Coronary artery (tissue), 2 donors: ENCODE measurements around the gene GPR18.

ENCODE experiments used
- DNase-seq: peaks from one replicate; pipeline ENCODE4 v3.0.0-alpha.2; 2017; ENCODE audit warnings: low spot score
- H3K27ac ChIP-seq, 2 donors: fragments of 200-600 bp; sonication (generic); one replicate each; pipeline ENCODE4 v1.5.1; 2016 to 2019
- H3K4me3 ChIP-seq: fragments of 200-600 bp; sonication (generic); 2 replicates; pipeline ENCODE4 v1.5.1; 2016; ENCODE audit warnings: mild to moderate bottlenecking, moderate library complexity
- CTCF ChIP-seq: fragments of 200-600 bp; sonication (generic); IDR thresholded peaks from one replicate; pipeline ENCODE4 v1.5.1; 2019; ENCODE audit warnings: antibody characterized with exemption

GPR18 gene

GRCh38 chr13:99282264-99283231 is 24.4 kb upstream of the GPR18 start:
- no peak for TF ChIP-seq CTCF
- Histone ChIP-seq H3K27ac (peak overlapping the region; percentile 27 to 79), H3K4me3 (no peak overlapping the region)
- DNase-seq: no peak

DNA sequence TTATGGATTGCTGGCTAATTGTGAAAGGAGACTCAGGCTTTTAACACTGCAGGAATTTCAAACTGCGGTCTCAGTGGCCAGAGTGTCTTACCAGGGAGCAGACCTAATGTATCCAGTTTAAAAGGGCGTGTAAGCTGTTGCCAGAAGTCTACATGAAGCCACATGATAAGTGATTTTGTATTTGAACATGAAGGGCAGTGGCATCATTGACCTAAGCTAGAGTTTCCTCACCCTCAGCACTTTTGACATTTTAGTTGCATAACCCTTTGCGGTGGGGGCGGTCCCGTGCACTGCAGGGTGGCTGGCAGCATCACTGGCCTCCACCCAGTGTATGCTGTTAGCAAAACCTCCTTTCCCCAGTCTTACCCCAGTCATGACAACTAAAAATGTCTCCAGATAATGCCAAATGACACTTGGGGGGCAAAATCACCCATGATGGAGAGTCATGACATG is 23.7 kb upstream of the GPR18 start:
- peak overlapping the region; percentile 6 for H3K4me3 ChIP-seq
- no peak for DNase-seq
- no peak for TF ChIP-seq CTCF
- H3K27ac ChIP-seq: peak overlapping the region in 1 of 2 donors; percentile 79

DNA sequence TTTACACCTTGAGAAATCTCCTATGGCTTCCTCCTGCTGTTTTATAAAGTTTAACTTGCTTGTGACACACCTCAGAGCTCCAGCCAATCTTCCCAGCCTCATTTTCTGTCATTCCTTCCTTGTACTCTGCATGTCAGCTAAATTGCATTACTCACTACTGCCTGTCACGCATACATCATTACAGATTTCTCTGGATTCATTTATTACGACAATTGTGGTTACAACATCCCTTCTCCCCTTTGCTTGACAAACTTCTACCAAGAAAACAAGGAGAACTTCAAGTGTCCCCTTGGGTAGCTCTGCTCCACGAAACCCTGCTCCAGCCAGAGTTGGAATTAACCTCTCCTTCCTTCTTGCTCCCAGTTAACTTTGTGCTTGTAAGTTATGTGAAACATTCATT is 22.0 kb upstream of the GPR18 start:
- peak overlapping the region in 1 of 2 donors; percentile 63 for H3K27ac ChIP-seq
- no peak for TF ChIP-seq CTCF
- H3K4me3 ChIP-seq: no peak overlapping the region
- no peak for DNase-seq

DNA sequence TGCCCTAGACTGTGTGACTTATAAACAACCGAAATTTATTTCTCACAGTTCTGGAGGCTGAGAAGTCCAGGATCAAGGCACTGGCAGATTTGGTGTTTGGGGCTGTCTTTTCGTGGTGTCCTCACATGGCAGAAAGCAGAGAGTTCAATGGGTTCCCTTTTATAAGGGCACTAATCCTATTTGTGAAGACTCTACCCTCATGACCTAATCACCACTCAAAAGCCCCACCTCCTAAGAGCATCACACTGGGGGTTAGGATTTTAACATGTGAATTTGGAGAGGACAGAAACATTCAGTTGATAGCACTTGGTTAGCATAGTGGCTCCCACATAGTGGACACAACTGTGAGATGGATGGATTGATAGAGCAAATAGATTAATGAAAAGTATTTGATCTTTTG is 21.5 kb upstream of the GPR18 start:
- Histone ChIP-seq H3K27ac (peak overlapping the region in 1 of 2 donors; percentile 63), H3K4me3 (no peak overlapping the region)
- no peak for DNase-seq
- TF ChIP-seq CTCF: no peak

DNA sequence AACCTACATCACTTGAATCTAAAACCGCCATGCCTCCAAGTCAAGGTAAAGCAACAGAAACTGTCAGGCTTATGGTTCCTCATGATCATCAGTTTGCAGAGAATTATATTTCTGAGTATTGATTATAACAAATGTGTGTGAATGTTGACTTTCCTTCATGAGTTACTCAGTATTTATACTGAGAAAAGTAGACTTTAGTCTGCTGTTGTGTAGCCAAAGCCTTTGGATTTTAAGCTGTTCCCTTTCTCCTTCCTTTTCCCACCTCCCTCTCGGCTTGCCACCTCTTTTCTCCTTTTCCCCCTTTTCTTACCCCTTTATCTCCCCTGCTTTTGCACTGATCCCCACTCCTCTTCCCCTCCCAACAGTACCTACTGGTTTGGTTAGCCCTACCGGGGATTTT is 20.7 kb upstream of the GPR18 start:
- no peak overlapping the region for H3K27ac ChIP-seq
- H3K4me3 ChIP-seq: no peak overlapping the region
- no peak for TF ChIP-seq CTCF
- no peak for DNase-seq

DNA sequence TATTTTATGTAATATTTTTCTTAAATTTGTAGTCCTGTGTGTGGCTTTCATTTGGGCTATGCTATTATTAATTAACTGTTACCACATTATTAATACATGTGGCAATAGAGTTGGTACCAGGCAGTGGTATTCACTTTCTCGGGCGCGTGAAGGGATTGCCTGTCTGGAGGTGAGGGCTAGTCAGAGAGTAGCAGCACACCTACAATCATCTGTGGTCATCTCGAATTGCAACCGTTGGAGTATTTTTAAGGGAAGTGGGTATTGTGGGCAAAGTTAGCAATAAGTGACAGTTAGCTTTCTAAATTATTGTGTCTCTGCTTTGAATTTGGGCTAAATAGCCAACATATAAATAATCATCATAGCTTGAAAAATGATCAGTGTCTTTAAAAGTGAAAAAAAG is 20.0 kb upstream of the GPR18 start:
- no peak for TF ChIP-seq CTCF
- DNase-seq: no peak
- Histone ChIP-seq H3K27ac (no peak overlapping the region), H3K4me3 (no peak overlapping the region)

DNA sequence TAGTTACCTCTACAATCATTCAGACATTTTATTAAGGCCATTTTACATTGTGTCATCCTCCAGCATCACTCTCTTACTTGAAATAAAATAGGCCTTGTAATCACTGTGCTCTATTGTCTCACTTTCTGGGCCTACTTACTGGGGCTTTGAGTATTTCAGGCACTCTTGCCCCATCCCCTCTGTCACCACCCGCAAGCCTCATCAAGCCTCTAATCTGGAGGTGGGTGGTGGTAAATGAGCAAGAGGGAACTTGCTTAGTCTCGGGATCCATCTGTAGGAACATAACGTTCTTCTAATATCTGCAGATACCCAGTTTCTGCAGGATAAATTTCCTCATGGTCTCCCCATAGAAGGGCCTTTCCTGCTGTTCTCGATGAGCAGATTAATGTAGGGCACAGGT is 19.4 kb upstream of the GPR18 start:
- TF ChIP-seq CTCF: no peak
- Histone ChIP-seq H3K27ac (no peak overlapping the region), H3K4me3 (no peak overlapping the region)
- no peak for DNase-seq
